Esophagus squamous epithelium (tissue), 5 donors: ENCODE data around the gene MCC. TPM values are rescaled to one million over a fixed set of nuclear protein-coding genes. Genes with fewer than 3 reads are reported as not detected.

Experiments used
- DNase-seq: peaks from one replicate; lab custom pipeline; 2025; lab: John Stamatoyannopoulos, UW
- H3K27ac ChIP-seq, 4 donors: fragments of 200-600 bp; sonication (generic); one replicate each; pipeline ENCODE4 v1.5.1; 2016 to 2019; ENCODE audit warnings: mild to moderate bottlenecking in 1 of 4
- H3K27me3 ChIP-seq, 4 donors: fragments of 200-600 bp; sonication (generic); 1 replicate in 3 of 4; 2 replicates in 1 of 4; pipeline versions ENCODE4 v1.5.1 to v1.6.0; 2017 to 2021; ENCODE audit warnings: antibody characterized with exemption in 1 of 4
- H3K36me3 ChIP-seq, 3 donors: fragments of 200-600 bp; sonication (generic); one replicate each; pipeline ENCODE4 v1.5.1; 2016 to 2019
- H3K4me1 ChIP-seq, 3 donors: fragments of 200-600 bp; sonication (generic); one replicate each; pipeline ENCODE4 v1.5.1; 2017 to 2019
- H3K4me3 ChIP-seq, 4 donors: fragments of 200-600 bp; sonication (generic); 1 replicate in 3 of 4; 2 replicates in 1 of 4; pipeline ENCODE4 v1.5.1; 2016 to 2019; ENCODE audit warnings: mild to moderate bottlenecking in 2 of 4, moderate library complexity in 1 of 4
- H3K9me3 ChIP-seq, 3 donors: fragments of 200-600 bp; sonication (generic); one replicate each; pipeline ENCODE4 v1.5.1; 2016 to 2019
- CTCF ChIP-seq, 6 experiments: fragments of 450-650 bp in 4 of 6; fragments of 200-600 bp in 2 of 6; sonication (generic) in 2 of 6; IDR thresholded peaks; one replicate each; pipeline ENCODE4 v1.5.1; 2016 to 2019; ENCODE audit warnings: antibody characterized with exemption in 6 of 6, mild to moderate bottlenecking in 4 of 6, moderate library complexity in 4 of 6
- POLR2A ChIP-seq, 4 donors: fragments of 450-650 bp; IDR thresholded peaks; one replicate each; pipeline ENCODE4 v1.6.1; 2017; ENCODE audit warnings: antibody characterized with exemption in 4 of 4, mild to moderate bottlenecking in 4 of 4, moderate library complexity in 3 of 4
- WGBS, 2 donors: methylation state at CpG; one replicate each; pipeline ENCODE4 v1.1.5; 2018; 5-methylcytosine and 5-hydroxymethylcytosine counted together
- intact Hi-C: fragments of 100-400 bp; cut with DNase I; formaldehyde crosslinking; loops from one replicate; pipeline ENCODE4 v1.15.0; 2022
- total RNA-seq, 4 donors: library from RNA; depleted of rRNA; stranded (reverse); fragments of >200 nt; gene quantifications; one replicate each; pipeline ENCODE4 v1.1.0, GENCODE V29; 2016
- donor health status: DM: yes; HTN: yes; CAD: no.

MCC gene
- total RNA-seq, 4 donors from 2014 or later, result 41.6 to 45.4 (median 43.4) TPM

DNA sequence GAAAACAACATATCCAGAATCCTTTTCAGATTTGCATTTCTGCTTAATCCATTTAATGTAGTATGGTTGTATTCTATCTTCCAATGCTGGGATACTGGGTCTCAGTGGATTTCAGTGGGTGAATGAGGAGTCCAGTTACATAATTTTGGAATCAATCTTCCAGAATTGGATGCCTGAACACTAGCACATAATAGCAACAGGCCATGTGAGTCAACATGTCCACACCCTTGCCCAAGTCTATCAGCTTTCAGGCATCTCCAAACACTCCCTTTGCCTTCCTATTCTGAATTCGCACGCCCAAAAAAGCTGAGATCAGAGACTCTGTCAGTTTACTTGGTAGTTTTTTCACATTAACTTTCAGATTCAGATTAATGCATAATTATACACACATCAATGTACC, 256.0 kb downstream of the MCC start:
- DNase-seq, result no peak
- intact Hi-C loops, result no loop called here
- Histone ChIP-seq H3K27me3 (no peaks in the 10 kb centered on the region), H3K4me3 (no peak overlapping the region), H3K9me3 (no peaks in the 10 kb centered on the region), H3K36me3 (no peaks in the 10 kb centered on the region), H3K4me1 (peaks cover 3 to 65% (median 22%) of the 10 kb centered on the region in 3 donors), H3K27ac (peak overlapping the region in 3 of 4 donors; percentile 19 to 62 (median 49))
- WGBS, 2 donors, result 25 to 52% methylated on average over 2 of the region's 2 CpGs
- TF ChIP-seq POLR2A (IDR thresholded peaks at IDR 0.05), result no peak
- TF ChIP-seq CTCF (IDR thresholded peaks at IDR 0.05), result no peak

DNA sequence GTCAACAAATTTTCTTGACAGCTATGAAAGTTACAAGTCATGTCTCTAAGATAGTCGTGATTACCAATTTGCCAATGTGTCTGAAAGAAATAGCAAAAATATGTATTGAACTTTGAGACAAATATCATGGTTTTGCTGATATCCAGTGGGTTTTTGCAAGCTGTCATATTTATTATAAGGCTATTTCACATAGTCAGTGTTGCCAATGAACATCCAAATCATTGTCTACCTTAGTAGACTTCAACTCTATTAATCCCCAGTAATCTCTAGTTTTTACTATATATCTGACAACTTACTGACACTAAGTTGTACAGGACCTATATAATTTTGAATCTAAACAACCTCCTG, 256.6 kb downstream of the MCC start:
- intact Hi-C loops, result no loop called here
- Histone ChIP-seq H3K4me3 (no peak overlapping the region), H3K4me1 (peaks cover under 1 to 59% (median 22%) of the 10 kb centered on the region in 3 donors), H3K27me3 (no peaks in the 10 kb centered on the region), H3K27ac (peak overlapping the region in 2 of 4 donors; percentile 49 to 62), H3K36me3 (no peaks in the 10 kb centered on the region), H3K9me3 (no peaks in the 10 kb centered on the region)
- TF ChIP-seq POLR2A (IDR thresholded peaks at IDR 0.05) (no peak), CTCF (IDR thresholded peaks at IDR 0.05) (no peak)
- DNase-seq, result no peak
- 24 to 50% methylated on average over 1 of the region's 1 CpG for WGBS, 2 donors

GRCh38 chr5:113230711-113231652, 257.3 kb downstream of the MCC start:
- intact Hi-C loops, result no loop called here
- TF ChIP-seq POLR2A (IDR thresholded peaks at IDR 0.05) (no peak), CTCF (IDR thresholded peaks at IDR 0.05) (no peak)
- Histone ChIP-seq H3K4me1 (peaks cover 0 to 53% (median 22%) of the 10 kb centered on the region in 3 donors), H3K27me3 (no peaks in the 10 kb centered on the region), H3K4me3 (no peak overlapping the region), H3K9me3 (no peaks in the 10 kb centered on the region), H3K36me3 (no peaks in the 10 kb centered on the region), H3K27ac (no peak overlapping the region)
- DNase-seq, result no peak
- WGBS, 2 donors, result 43 to 51% methylated on average over 4 of the region's 4 CpGs

DNA sequence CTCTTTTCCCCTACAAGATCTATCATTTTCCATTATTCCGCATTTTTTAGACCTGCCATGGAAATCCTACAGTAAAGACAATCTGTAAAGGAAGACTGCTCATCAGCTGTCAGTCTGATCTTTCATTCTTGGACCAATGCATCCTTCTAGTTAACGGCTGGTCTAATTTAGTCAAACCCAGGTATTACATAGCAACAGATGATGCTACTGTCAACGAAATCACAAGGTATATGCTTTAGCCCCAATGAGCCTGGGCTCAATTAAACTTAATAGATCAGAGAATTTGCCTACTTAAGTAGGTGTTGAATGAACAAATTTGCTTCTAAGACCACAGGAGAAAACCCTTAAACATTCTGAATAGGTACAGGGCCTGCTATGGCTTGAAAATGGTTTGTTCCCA, 260.5 kb downstream of the MCC start:
- Histone ChIP-seq H3K4me1 (peaks cover 0 to 29% (median 17%) of the 10 kb centered on the region in 3 donors), H3K9me3 (no peaks in the 10 kb centered on the region), H3K36me3 (no peaks in the 10 kb centered on the region), H3K27ac (no peak overlapping the region), H3K4me3 (no peak overlapping the region), H3K27me3 (no peaks in the 10 kb centered on the region)
- intact Hi-C loops, result no loop called here
- TF ChIP-seq POLR2A (IDR thresholded peaks at IDR 0.05), result no peak
- TF ChIP-seq CTCF (IDR thresholded peaks at IDR 0.05), result no peak
- no peak for DNase-seq
- 61 to 69% methylated on average over 3 of the region's 3 CpGs for WGBS, 2 donors

DNA sequence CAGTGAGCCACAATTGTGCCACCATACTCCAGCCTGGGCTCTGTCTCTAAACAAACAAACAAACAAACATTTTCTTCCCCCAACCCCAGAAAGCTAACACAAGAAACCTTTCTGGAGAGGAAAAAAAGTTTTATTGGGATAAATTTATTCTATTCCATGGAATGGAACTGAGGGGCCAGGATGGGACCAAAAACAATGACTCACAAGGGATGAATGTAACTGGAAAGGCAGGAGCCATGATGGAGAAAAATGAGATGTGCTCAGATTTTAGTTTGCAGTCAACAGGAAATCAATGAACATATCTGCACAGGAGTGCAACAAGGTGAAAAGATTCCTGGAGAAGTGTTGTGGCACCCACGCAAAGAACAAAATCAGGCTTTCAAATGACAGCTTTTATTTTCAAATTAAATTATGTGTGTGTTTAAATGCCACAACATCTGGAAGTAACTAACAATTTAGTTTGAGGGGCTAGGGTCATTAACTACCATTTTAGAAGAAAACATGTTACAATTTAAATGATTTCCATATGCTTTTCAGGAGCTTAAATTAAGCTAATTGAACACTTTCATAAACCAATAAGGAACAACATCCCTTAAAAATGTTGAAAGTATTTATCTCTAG, 262.0 kb downstream of the MCC start:
- Histone ChIP-seq H3K36me3 (no peaks in the 10 kb centered on the region), H3K27ac (no peak overlapping the region), H3K27me3 (no peaks in the 10 kb centered on the region), H3K4me1 (peaks cover 0 to 17% (median 2%) of the 10 kb centered on the region in 3 donors), H3K4me3 (no peak overlapping the region), H3K9me3 (no peaks in the 10 kb centered on the region)
- no peak for DNase-seq
- 85 to 88% methylated on average over 1 of the region's 1 CpG for WGBS, 2 donors
- intact Hi-C loops, result no loop called here
- TF ChIP-seq POLR2A (IDR thresholded peaks at IDR 0.05) (no peak), CTCF (IDR thresholded peaks at IDR 0.05) (no peak)
